Neural cell (in vitro differentiated cells): Measurements from ENCODE around the gene VSTM5. TPM values are rescaled to one million over a fixed set of nuclear protein-coding genes. Genes with fewer than 3 reads are reported as not detected.

ENCODE experiments used
- H2AFZ ChIP-seq: fragments of 200-600, 300-800 bp; sonication (generic), shearing (Covaris generic); 2 replicates; pipeline ENCODE4 v1.6.0; 2014; ENCODE audit warnings: low read depth, mild to moderate bottlenecking, antibody characterized with exemption, low read length, moderate library complexity
- H3F3A ChIP-seq: fragments of 200-600 bp; shearing (Covaris generic); 2 replicates; pipeline ENCODE4 v1.6.1; 2016; ENCODE audit warnings: mild to moderate bottlenecking, moderate library complexity, mixed read lengths, antibody characterized with exemption, low read length; ENCODE audit not compliant: insufficient read depth, poor library complexity, severe bottlenecking
- H3K27ac ChIP-seq: fragments of 200-600, 300-800 bp; sonication (generic), shearing (Covaris generic); 2 replicates; pipeline ENCODE4 v1.5.1; 2014; ENCODE audit warnings: mild to moderate bottlenecking, low read length, moderate library complexity
- H3K27me3 ChIP-seq: fragments of 300-800, 200-600 bp; sonication (generic), shearing (Covaris generic); 2 replicates; pipeline ENCODE4 v1.6.0; 2014; ENCODE audit warnings: mild to moderate bottlenecking, low read depth, low read length, moderate library complexity; ENCODE audit not compliant: insufficient read depth
- H3K36me3 ChIP-seq: fragments of 300-800, 200-600 bp; sonication (generic), shearing (Covaris generic); 2 replicates; pipeline ENCODE4 v1.5.1; 2014; ENCODE audit warnings: mild to moderate bottlenecking, antibody characterized with exemption, low read length, moderate library complexity; ENCODE audit not compliant: insufficient read depth
- H3K4me2 ChIP-seq: fragments of 300-800, 200-600 bp; sonication (generic), shearing (Covaris generic); 2 replicates; pipeline ENCODE4 v1.6.0; 2014; ENCODE audit warnings: mild to moderate bottlenecking, low read length
- H3K4me3 ChIP-seq: fragments of 300-800, 200-600 bp; sonication (generic), shearing (Covaris generic); 2 replicates; pipeline ENCODE4 v1.5.1; 2014; ENCODE audit warnings: mild to moderate bottlenecking, low read length, moderate library complexity
- H3K79me2 ChIP-seq: fragments of 200-600 bp; shearing (Covaris generic); replicated peaks from 2 replicates; pipeline ENCODE4 v1.6.0; 2014; ENCODE audit warnings: mild to moderate bottlenecking, low read length, moderate library complexity; ENCODE audit not compliant: insufficient read depth
- H3K9ac ChIP-seq: fragments of 300-800, 200-600 bp; sonication (generic), shearing (Covaris generic); 2 replicates; pipeline ENCODE4 v1.6.1; 2016; ENCODE audit warnings: mild to moderate bottlenecking, low read length, mixed read lengths
- H3K9me2 ChIP-seq: fragments of 200-600 bp; shearing (Covaris generic); 2 replicates; pipeline ENCODE4 v1.6.1; 2016; ENCODE audit warnings: mild to moderate bottlenecking, low read length, mixed read lengths; ENCODE audit not compliant: insufficient read depth
- H3K9me3 ChIP-seq: fragments of 200-600, 300-800 bp; sonication (generic), shearing (Covaris generic); 2 replicates; pipeline ENCODE4 v1.6.1; 2016; ENCODE audit warnings: mild to moderate bottlenecking, mixed run types, low read length, moderate library complexity, mixed read lengths
- H4K20me1 ChIP-seq: fragments of 200-600 bp; shearing (Covaris generic); 2 replicates; pipeline ENCODE4 v1.6.1; 2016; ENCODE audit warnings: mild to moderate bottlenecking, mixed run types; ENCODE audit not compliant: insufficient read depth
- EP300 ChIP-seq: fragments of 450-650 bp; conservative IDR thresholded peaks from 2 replicates; pipeline ENCODE4 v1.6.1; 2014; ENCODE audit warnings: antibody characterized with exemption, mild to moderate bottlenecking, moderate library complexity; ENCODE audit not compliant: poor library complexity, severe bottlenecking
- EZH2 ChIP-seq: fragments of 200-600, 300-800 bp; shearing (Covaris generic), sonication (generic); IDR thresholded peaks from 2 replicates; pipeline ENCODE4 v1.6.1; 2014; ENCODE audit warnings: antibody characterized with exemption, low read length, borderline replicate concordance, mild to moderate bottlenecking; ENCODE audit not compliant: insufficient read depth, poor library complexity, severe bottlenecking
- MXI1 ChIP-seq: fragments of 450-650 bp; conservative IDR thresholded peaks from 2 replicates; pipeline ENCODE4 v1.6.1; 2014; ENCODE audit warnings: antibody characterized with exemption, mild to moderate bottlenecking; ENCODE audit not compliant: poor library complexity, severe bottlenecking
- POLR2AphosphoS5 ChIP-seq: IDR thresholded peaks from 2 replicates; pipeline ENCODE4 v1.6.1; 2012
- RAD21 ChIP-seq: fragments of 450-650 bp; conservative IDR thresholded peaks from 2 replicates; pipeline ENCODE4 v1.6.1; 2014; ENCODE audit warnings: antibody characterized with exemption, mild to moderate bottlenecking, moderate library complexity
- SMC3 ChIP-seq: fragments of 450-650 bp; conservative IDR thresholded peaks from 2 replicates; pipeline ENCODE4 v1.6.1; 2014; ENCODE audit warnings: antibody characterized with exemption, mild to moderate bottlenecking, moderate library complexity; ENCODE audit not compliant: poor library complexity
- TAF1 ChIP-seq: IDR thresholded peaks from 2 replicates; pipeline ENCODE4 v1.6.1; 2012; ENCODE audit warnings: low read depth
- polyA plus RNA-seq: library from polyadenylated mRNA; depleted of rRNA; stranded (reverse); fragments of >200 nt; gene quantifications from 2 replicates; pipeline ENCODE4 v1.2.3, GENCODE V29; 2014
- TF ChIP-seq, protein P1 (sequence below): IDR thresholded peaks from 2 replicates; pipeline ENCODE4 v1.6.1; 2012; ENCODE audit warnings: borderline replicate concordance
- TF ChIP-seq, protein P2 (sequence below): fragments of 450-650 bp; IDR thresholded peaks from 2 replicates; pipeline ENCODE4 v1.5.1; 2014; ENCODE audit warnings: antibody characterized with exemption, mild to moderate bottlenecking, moderate library complexity; ENCODE audit not compliant: poor library complexity, severe bottlenecking

Gene VSTM5
- polyA plus RNA-seq, 1 donor from 2014 or later, result not detected

DNA sequence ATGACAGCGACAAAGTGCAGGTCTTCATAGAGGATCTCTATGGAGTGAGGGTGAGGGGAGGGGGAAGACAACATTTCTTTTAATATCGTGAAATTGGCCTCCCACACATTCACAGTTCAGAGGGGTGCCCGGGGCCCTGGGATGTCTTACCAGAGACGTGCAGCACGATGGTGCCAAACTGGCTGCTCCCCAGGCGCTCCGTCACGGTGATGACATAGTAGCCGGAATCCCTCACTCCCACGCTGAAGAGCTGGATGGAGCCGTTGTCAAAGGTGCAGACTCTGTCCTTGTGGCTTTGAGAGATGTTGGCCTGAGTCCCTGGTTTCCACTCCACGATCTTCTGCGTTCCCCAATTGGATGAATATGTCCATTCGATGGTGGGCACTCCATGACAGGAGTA lies 29.6 kb downstream of the VSTM5 start:
- H3K4me3 ChIP-seq, result no peak overlapping the region
- no peaks in the 10 kb centered on the region for H3K27me3 ChIP-seq
- no peaks in the 10 kb centered on the region for H3K36me3 ChIP-seq
- TF ChIP-seq EZH2 (no peak), POLR2AphosphoS5 (no peak), MXI1 (no peak)
- TF ChIP-seq, protein P1, sequence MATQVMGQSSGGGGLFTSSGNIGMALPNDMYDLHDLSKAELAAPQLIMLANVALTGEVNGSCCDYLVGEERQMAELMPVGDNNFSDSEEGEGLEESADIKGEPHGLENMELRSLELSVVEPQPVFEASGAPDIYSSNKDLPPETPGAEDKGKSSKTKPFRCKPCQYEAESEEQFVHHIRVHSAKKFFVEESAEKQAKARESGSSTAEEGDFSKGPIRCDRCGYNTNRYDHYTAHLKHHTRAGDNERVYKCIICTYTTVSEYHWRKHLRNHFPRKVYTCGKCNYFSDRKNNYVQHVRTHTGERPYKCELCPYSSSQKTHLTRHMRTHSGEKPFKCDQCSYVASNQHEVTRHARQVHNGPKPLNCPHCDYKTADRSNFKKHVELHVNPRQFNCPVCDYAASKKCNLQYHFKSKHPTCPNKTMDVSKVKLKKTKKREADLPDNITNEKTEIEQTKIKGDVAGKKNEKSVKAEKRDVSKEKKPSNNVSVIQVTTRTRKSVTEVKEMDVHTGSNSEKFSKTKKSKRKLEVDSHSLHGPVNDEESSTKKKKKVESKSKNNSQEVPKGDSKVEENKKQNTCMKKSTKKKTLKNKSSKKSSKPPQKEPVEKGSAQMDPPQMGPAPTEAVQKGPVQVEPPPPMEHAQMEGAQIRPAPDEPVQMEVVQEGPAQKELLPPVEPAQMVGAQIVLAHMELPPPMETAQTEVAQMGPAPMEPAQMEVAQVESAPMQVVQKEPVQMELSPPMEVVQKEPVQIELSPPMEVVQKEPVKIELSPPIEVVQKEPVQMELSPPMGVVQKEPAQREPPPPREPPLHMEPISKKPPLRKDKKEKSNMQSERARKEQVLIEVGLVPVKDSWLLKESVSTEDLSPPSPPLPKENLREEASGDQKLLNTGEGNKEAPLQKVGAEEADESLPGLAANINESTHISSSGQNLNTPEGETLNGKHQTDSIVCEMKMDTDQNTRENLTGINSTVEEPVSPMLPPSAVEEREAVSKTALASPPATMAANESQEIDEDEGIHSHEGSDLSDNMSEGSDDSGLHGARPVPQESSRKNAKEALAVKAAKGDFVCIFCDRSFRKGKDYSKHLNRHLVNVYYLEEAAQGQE, result no peak
- no peak overlapping the region for H2AFZ ChIP-seq
- H3K9me3 ChIP-seq, result no peaks in the 10 kb centered on the region
- H3K9me2 ChIP-seq, result no peaks in the 10 kb centered on the region
- H4K20me1 ChIP-seq, result no peaks in the 10 kb centered on the region
- H3F3A ChIP-seq, result no peaks in the 10 kb centered on the region
- no peak overlapping the region for H3K9ac ChIP-seq
- no peaks in the 10 kb centered on the region for H3K79me2 ChIP-seq
- H3K4me2 ChIP-seq, result no peak overlapping the region
- no peak overlapping the region for H3K27ac ChIP-seq

DNA sequence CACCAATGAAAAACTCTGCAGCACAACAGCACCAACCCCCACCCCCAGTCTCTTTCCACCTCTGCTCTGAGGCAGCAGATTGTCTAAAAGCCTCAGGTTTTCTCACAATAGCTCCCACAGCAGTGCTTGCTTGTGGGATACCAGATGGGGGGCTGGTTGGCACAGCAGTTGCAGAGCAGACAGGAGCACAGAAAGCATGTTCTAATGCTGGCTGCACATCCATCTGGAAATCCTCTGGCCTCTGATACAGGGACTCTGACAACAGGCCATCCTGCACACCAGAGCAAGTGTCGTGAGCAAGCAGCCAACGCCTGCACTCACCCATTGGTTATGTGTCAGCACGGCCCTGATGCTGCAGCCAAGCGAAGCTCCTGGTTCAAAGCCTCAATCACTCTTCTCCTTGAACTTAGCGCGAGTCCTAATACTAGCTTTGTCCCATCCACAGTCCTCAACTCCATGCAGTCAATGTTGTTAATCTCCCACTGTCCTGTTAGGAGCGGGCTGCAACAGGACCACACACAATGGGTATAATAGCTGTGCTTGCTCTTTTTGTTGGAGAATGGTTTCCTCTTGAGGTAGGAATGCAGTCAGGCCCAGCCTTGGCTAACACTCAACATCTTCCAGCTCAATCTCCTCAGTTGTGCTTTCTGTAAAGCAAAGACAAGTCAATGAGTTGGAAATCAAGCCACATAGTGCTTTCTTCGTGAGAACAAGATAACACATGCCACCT lies 30.3 kb downstream of the VSTM5 start:
- Histone ChIP-seq H3K27ac (no peak overlapping the region), H3K4me3 (no peak overlapping the region), H4K20me1 (no peaks in the 10 kb centered on the region), H3K36me3 (no peaks in the 10 kb centered on the region), H3K27me3 (no peaks in the 10 kb centered on the region), H3F3A (no peaks in the 10 kb centered on the region), H3K9me2 (no peaks in the 10 kb centered on the region), H2AFZ (no peak overlapping the region), H3K79me2 (no peaks in the 10 kb centered on the region), H3K4me2 (no peak overlapping the region), H3K9ac (no peak overlapping the region), H3K9me3 (no peaks in the 10 kb centered on the region)
- TF ChIP-seq EP300 (no peak), SMC3 (no peak), TAF1 (no peak), POLR2AphosphoS5 (no peak), RAD21 (no peak), EZH2 (no peak), MXI1 (no peak)
- TF ChIP-seq, protein P2, sequence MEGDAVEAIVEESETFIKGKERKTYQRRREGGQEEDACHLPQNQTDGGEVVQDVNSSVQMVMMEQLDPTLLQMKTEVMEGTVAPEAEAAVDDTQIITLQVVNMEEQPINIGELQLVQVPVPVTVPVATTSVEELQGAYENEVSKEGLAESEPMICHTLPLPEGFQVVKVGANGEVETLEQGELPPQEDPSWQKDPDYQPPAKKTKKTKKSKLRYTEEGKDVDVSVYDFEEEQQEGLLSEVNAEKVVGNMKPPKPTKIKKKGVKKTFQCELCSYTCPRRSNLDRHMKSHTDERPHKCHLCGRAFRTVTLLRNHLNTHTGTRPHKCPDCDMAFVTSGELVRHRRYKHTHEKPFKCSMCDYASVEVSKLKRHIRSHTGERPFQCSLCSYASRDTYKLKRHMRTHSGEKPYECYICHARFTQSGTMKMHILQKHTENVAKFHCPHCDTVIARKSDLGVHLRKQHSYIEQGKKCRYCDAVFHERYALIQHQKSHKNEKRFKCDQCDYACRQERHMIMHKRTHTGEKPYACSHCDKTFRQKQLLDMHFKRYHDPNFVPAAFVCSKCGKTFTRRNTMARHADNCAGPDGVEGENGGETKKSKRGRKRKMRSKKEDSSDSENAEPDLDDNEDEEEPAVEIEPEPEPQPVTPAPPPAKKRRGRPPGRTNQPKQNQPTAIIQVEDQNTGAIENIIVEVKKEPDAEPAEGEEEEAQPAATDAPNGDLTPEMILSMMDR, result no peak
- TF ChIP-seq, protein P1, result no peak
